Urothelium cell line (cell line): ENCODE results near the gene FAM171A1.
"Not testable (repeated sequence)": the region's sequence is repeated elsewhere in the genome, so short reads cannot be mapped to it uniquely, and the experiment has no call there.

ENCODE experiments used
- DNase-seq: peaks from one replicate; pipeline ENCODE4 v3.0.0; 2011; ENCODE audit warnings: low spot score, mixed read lengths
- FAIRE-seq: peaks from 2 replicates; lab custom pipeline; 2011; peaks lifted over from hg19 to GRCh38; lab: Jason Lieb, UNC

FAM171A1 gene

DNA sequence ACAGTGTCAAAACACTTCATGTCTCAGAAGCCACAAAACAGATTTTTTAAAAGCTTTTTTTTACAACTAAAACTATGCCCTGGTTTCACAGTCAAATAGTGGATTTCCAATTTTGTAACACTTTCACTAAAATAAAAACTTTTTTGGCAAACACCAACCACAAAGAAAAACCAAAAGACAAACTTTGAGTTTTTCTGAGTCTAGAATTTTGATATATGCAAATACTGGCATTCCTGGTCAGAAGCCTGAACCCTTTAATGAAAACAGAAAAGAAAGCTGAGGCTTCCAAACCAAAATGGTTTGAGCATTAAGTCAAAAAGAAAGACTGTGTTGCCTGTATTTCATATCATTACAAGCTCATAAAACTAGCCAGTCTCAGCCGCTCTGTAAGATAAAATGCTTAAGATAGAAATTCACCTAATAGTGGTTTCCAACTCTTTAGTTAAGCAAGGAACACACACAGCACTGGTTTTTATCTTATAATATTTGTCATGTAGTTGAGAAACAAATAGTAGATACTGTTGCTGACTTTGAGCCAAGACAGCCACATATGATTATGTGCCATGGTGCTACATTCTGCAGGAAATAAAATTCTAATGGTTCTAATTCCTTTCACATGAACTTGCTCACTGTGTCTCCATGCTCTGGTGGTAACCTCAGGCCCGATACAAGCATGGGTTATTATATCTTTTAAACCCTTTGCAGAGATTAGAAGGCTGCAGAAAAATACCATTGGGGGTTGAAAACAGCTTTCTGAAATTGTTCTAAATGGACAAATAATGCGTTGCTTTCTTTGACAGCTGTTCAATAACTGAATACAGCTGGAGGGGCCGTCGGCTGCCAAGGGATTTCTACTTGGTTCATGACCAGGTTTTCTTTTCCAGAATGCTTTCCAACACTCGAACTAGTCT is 49.4 kb downstream of the FAM171A1 start:
- FAIRE-seq (no peak), DNase-seq (no peak)

DNA sequence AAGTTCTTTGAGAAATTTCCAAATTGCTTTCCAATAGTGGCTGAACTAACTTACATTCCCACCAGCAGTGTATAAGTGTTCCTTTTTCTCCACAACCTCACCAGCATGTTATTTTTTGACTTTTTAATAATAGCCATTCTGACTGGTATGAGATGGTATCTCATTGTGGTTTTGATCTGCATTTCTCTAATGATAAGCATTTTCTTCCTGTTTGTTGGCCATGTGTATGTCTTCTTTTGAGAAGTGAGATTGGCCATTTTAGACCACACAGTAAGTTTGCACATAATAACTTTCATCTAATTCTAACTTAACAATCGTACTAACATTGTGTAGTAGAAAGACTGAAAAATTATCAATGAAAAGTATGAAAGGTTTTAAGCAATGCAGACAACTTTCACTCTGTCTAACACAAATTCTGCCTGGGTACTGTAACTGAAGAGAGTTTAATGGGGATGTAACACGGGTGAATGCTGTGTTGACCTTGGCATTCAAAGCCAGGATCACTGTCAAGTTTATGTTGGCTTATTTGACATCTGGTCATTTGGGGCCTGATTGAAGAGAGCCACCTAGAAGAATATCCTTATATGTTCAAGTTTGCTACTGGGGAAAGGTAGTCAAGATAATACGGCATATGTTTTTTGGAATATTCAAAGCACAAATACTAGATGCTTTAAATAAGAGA is 50.4 kb downstream of the FAM171A1 start:
- no peak for DNase-seq
- no peak for FAIRE-seq

DNA sequence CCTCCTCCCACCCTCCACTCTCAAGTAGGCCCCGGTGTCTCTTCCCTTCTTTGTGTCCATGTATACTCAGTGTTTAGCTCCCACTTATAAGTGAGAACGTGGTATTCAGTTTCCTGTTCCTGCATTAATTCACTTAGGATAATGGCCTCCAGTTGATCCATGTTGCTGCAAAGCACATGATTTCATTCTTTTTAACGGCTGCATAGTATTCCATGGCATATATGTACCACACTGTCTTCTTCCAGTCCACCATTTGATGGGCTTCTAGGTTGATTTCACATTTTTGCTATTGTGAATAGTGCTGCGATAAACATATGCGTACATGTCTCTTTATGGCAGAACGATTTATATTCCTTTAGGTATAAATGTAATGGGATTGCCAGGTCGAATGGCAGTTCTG is 51.0 kb downstream of the FAM171A1 start:
- no peak for FAIRE-seq
- no peak for DNase-seq

DNA sequence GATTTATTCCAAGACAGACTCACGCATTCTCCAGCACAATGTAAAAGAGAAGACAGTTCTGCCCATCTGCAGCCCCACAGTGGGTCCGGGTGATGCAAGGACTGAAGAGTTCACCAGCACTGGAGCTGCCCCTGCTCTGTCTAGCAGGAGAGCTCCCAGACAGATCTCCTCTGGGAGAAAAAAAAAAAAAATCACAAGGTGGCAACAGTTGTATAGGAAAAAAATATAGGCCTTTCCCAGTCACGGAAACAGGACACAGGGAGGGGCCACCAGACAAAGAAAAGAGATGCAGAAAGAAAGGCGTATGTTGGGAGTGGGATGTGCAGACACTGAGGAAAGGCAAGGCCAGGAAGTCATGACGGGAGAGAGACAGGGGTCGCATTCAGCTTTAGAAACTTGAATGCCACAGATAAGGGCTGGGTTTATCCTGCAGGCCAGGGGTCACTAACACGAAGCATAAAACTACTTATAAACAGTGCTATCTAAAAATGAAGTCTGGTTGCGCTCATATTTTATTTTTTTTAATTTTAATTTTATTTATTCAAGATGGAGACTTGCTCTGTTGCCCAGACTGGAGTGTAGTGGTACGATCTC is 54.1 kb downstream of the FAM171A1 start:
- DNase-seq (no peak), FAIRE-seq (no peak)

DNA sequence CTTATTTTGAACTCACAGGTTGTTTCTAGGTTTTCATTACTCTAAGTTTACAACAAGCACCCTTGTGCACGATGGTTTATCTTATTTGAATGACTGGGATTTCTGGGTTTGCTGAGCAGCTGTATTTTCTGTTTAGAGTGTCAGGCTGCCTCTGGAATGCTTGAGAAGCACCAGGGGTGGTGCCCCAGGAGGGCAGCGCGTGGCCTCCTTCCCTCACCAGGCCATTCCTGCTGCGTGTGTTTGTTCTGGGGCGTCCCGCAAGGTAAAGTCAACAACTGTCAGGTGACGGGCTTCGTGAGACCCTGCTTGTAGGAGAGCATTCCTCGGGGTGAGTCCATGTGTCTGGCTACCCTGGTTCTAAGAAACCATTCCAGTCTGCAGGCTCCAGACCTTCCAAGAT is 54.9 kb downstream of the FAM171A1 start:
- no peak for FAIRE-seq
- no peak for DNase-seq

DNA sequence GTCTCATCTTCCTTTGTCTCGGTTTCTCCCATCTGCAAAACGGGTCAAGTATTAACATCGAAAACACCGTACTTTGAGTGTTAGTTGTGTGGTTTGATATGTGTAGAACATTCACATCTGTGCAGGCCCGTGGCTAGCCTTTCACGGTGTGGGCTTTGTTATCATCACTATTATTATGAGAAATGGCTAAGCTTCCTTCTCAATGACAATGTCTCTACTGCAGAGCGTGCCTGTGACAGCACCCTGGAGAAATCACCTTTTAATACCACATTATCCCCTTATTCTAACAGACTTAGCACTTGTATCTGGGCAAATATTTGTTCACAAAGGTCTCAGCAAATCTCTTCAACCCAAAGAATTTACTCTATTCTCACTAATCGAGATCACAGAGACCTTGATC is 55.8 kb downstream of the FAM171A1 start:
- DNase-seq (no peak), FAIRE-seq (no peak)

DNA sequence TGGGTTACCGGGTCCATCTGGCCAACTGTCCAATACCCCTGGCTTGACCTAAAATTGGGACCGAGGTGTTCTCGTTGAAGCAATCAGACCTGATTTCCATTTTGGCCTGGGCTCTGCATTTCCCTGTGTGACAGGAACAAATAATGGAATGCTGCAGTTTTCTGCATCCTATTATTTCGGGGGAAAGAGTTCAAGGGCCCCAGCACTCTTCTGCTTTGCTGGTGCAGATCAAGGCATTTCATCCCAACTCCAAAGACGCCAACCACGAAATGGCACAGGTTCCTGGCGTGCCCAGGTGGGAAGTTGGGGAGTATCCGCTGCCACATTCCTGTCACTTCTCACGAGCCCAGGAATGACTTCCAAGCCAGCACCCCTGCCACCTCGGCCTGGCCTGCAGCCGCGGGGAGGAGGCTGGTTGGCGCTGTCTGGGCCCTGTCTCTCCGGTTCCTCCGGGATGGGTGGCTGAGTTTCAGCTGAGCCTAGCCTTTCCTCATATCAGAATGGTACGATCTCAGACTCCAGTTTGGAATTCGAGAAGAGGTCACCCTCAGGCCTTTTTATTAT is 56.5 kb downstream of the FAM171A1 start:
- DNase-seq, result no peak

DNA sequence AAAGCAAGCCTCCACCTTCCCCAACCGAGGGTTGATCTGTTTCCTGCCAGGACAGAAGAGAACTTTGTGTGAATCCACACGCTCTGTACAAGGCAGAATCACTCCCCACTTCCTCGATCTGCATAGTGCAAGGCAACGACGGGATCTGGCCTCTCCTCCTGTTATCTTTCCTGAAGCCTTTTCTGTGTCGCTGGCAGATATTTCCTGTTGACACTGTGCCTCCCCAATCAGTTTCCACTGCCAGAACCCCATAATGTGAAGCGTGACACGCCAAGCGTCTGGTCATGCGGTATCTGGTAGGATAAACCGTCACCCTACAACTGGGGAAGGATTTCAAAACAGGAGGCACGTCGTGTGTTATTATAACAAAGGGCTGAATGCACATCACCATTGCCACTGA is 57.2 kb downstream of the FAM171A1 start:
- DNase-seq, result no peak
- no peak for FAIRE-seq

More for the DNA sequence above, 56.5 kb downstream of the FAM171A1 start:
- FAIRE-seq, result no peak

DNA sequence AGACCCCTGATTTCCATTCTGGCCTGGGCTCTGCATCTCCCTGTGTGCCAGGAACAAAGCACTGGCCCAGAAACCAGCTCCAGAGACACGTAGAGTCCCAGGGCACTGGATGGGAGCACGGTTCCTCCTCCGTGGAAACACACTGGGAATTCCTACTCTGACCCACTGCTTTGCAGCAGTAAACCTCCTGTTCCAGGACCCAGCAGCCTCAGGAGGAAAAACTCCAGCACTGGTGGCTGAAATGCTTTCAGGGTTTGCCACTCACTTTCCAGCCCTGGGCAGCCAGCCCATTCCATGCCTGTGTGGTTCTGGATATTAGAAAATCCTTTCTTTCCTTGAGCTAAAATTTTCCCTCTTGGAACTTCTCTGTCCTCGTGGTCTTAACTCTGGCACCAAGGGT is 58.0 kb downstream of the FAM171A1 start:
- DNase-seq, result no peak
- FAIRE-seq, result no peak

DNA sequence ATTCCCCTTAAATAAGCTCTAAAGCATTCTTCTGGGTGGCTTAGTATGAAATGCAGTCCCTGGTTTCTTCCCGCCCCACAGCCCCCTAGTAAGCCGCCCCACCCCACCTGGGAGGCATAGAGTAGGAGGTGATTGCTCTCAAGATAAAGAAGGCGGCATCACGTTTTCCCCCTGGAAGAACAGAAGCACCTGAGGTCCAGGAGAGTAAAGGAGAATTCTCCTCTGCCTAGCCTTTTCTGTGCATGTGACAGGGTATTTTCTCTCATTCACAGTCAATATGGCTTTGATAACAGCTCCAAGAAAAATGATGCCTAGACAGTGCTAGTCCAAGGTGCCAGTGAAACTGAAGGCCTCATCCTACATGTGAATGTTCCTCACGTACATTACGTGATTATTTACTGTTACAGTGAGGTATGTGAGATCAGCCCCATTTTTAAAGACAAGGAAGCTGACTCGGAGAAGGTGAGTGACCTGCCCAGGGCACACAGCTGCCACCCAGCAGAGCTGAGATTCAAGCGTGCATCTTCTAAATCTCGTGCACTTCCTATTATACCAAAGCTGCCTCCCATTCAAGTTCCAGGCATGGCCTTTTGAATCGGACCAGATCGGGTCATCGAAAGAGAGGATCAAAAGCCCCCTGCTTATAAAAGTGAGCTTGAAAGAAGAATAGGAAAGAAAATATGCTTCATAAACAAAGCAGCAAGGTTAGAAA is 59.4 kb downstream of the FAM171A1 start:
- no peak for DNase-seq
- FAIRE-seq, result peak; percentile 62

DNA sequence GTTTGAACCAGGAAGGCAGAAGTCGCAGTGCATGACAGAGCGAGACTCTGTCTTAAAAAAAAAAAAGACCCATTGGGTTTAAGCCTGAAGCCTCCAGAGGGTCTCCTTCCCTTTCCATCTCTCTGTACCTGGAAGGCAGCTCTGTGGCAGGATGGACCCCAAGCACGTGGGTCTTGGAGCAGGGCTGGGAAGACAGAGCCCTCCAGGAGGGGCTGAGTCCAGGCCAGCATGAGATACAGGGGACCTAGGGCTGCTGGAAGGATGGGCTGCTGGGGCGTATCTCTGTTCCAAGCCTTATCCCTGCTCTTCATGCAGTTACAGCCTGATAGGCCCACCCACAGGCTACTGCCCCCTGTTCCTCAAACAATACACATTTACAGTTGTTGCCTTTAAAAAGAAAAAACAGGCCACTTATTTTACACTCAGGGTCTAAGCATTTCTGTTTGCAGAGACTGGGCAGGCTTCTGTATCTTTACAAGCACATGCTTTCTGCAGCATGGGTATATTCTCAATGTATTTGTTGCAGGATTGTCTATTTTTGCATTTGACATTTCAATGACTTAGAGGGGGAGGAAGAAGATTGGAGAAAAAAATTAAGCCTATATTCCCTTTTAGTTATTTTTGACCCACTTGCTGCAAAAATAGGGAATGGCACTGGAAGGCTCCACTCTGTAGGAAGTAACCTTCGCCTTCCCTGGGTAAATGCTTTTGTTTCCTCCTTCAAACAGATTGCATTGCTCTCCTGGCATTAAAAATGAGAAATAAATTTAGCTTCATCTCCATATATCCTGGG is 60.1 kb downstream of the FAM171A1 start:
- DNase-seq (no peak), FAIRE-seq (no peak)

DNA sequence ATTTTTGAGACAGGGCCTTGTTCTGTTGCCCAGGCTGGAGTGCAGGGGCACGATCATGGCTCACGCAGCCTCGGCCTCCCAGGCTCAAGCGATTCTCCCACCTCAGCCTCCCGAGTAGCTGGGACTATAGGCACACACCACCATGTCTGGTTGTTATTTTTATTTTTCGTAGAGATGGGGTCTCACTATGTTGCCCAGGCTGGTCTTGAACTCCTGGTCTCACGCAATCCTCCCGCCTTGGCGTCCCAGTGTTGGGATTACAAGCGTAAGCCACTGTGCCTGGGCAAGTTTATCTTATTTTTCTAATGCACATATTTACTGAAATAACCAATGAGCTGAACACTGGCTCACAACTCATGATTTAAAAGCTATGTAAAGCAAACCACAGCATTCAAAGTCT is 61.9 kb downstream of the FAM171A1 start:
- FAIRE-seq, result no peak

DNA sequence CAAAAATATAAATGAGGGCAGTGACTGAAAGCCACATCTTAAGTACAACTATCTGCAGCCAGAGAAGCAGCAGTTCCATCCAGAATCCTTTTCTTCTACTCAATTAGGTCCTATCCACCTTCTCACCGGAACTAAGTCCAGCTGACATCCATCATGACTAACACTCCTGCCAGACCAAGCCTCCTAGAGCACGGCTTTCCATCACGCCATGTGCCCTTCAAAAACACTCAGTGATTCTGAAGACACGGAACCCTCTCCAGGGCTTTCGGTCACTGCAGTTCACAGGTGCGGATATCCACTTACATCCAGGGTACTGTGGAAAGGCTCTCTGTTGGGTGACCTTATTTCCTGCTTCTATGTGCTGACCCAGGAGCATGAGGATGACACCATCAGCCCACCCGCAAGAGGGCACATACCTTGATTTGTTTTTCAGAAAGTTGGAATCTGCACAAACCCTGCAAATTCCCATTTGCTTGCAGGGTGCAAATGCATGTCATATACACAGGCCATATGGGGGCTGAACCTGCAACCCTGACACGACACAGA is 64.3 kb downstream of the FAM171A1 start:
- DNase-seq (no peak), FAIRE-seq (no peak)

More for the DNA sequence above, 61.9 kb downstream of the FAM171A1 start:
- DNase-seq, result no peak

DNA sequence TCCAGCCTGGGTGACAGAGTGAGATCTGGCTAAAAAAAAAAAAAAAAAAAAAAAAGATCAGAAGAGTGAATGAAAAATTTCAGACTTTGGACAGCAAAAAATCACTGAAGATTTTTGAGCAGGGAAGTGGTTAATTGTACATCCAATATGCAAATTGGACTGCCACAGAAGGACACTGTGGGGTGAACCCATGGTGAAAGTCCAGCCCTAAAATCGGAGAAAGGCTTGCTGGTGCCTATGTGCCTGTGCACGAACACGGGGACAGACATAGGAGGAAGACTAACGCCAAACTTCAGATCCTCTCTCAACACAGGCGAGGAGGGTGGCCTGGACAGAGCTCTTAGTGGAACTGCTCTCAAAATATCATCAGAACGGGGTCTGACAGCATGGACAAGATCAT is 65.5 kb downstream of the FAM171A1 start:
- DNase-seq (no peak), FAIRE-seq (no peak)

DNA sequence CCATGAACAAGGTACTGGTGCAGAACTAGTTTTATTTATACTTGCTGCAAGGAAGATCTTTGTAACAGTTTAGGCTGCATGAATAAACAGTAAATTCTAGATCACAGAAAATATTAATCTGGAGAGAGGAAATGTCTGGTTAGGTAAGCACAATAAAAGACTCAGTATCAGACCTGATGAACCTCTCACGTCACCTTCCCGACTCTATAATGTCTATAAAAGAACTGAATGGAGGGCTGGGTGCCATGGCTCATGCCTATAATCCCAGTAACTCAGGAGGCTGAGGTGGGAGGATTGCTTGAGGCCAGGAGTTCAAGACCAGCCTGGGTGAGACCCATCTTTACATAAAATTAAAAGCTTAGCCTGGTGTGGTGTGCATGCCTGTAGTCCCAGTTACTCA is 65.9 kb downstream of the FAM171A1 start:
- no peak for FAIRE-seq
- no peak for DNase-seq

DNA sequence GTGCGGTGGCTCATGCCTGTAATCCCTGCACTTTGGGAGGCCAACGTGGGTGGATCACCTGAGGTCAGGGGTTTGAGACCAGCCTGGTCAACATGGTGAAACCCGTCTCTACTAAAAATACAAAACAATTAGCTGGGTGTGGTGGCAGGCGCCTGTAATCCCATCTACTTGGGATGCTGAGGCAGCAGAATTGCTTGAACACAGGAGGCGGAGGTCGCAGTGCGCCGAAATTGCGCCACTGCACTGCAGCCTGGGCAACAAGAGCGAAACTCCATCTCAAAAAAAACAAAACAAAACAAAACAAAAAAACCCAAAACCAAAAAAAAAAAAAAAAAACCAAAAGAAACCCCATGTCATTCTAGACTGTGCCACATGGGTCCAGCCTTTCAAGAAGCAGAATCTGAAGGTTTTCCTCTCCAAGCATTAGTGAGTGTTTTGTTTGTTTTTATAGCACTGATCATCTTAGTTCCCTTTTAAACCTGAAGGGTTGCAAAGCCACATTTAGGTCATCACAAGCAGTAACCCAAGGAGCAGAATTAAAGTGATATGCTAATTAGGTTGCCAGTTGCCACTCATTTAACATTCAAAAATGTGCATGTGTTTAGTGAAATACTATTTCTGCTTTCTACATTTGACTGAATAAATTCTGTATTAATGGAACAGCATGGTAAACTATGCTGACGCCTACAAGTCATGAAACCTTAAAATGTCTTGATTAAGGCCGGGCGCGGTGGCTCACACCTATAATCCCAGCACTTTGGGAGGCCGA is 68.7 kb downstream of the FAM171A1 start:
- not testable (repeated sequence) for FAIRE-seq, DNase-seq

DNA sequence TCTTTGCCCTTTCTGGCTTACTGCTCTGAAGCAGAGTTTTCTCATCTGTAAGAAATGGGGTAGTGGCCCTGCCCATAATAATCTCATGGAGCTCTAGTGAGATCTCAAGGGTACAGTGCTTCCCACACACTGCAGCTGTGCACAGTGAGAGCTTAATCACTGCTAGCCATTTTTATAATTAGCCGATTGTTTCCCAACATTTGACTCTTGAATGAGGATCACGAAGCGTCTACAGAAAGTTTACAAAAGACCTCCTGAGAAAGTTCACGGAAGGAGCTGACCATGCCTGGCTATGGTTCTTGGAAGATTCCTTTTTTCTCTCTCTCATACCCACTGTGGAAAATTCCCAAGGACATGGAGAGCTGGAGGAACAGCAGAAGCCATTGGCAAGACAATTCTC is 70.4 kb downstream of the FAM171A1 start:
- FAIRE-seq (no peak), DNase-seq (no peak)

DNA sequence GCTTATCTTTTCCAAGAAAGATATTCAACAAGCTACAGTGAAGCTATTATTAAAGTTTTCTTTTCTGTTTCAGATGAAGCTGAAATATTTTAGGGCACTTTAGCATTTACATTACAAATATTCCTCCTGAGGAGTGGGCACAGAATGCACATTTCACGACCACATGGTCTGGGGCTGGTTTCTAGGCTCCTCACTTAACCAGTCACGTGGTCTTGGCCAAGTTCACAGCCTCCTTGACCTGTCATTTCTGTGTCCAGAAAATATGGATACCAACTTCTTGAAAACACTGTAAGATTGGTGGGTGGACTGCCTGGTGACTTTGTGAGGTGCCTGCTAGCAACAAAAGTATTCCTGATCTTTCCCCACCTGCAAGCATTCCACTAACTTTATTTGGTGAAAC is 70.9 kb downstream of the FAM171A1 start:
- FAIRE-seq (no peak), DNase-seq (no peak)

DNA sequence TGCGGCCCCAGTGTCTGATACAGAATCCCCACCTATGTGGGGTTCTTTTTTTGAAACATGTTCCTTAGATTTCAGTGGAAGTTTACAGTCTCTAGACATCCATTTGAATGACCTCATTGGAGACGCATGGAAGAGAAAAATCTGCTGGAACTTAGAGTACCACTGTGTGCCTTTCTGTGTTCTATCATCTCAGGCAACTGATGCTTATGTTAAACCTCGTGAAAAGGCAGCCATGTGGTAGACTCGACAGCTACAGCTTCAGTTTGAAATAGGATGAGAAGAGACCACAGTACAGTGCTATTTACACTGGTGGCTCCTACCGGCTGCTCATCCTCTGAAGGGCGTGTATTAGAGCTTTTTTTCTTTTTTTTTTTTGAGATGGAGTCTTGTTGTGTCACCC is 74.4 kb downstream of the FAM171A1 start:
- FAIRE-seq, result no peak
- DNase-seq, result no peak
